ENCODE measurements around the gene ARMC3.

ARMC3 gene

DNA sequence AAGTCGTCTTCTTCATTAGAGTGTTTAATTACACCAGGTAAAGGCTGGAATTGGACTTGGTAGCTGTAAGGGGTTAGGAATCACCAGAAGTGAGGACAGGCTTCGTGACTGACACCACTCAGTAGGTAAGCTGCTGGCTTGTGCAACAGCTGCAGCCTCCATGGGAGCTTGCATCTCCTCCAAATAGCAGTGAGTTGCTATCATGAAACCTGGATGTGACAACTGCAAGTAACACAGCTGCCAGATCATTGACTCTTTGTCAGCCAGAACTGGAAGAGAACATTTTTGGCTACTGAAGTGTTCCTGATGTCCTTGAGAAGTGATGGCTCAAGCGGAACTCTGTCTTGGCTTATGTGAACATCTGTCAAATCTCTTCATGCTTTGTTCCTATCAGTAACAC is 103.5 kb downstream of the ARMC3 start:
- TF ChIP-seq, protein P1, sequence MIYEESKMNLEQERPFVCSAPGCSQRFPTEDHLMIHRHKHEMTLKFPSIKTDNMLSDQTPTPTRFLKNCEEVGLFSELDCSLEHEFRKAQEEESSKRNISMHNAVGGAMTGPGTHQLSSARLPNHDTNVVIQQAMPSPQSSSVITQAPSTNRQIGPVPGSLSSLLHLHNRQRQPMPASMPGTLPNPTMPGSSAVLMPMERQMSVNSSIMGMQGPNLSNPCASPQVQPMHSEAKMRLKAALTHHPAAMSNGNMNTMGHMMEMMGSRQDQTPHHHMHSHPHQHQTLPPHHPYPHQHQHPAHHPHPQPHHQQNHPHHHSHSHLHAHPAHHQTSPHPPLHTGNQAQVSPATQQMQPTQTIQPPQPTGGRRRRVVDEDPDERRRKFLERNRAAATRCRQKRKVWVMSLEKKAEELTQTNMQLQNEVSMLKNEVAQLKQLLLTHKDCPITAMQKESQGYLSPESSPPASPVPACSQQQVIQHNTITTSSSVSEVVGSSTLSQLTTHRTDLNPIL (CRISPR knock-in tag; IDR thresholded peaks at IDR 0.05; ENCODE audit: low read depth), result no peak
- TF ChIP-seq ZNF565 (CRISPR knock-in tag; conservative IDR thresholded peaks at IDR 0.05; ENCODE audit: low read depth), result no peak
- TF ChIP-seq TCF4 (CRISPR knock-in tag; IDR thresholded peaks at IDR 0.05; ENCODE audit: borderline replicate concordance), result no peak
- TF ChIP-seq ARNTL (CRISPR knock-in tag; IDR thresholded peaks at IDR 0.05; ENCODE audit: borderline replicate concordance, low read depth), result no peak
- TF ChIP-seq, protein P2, sequence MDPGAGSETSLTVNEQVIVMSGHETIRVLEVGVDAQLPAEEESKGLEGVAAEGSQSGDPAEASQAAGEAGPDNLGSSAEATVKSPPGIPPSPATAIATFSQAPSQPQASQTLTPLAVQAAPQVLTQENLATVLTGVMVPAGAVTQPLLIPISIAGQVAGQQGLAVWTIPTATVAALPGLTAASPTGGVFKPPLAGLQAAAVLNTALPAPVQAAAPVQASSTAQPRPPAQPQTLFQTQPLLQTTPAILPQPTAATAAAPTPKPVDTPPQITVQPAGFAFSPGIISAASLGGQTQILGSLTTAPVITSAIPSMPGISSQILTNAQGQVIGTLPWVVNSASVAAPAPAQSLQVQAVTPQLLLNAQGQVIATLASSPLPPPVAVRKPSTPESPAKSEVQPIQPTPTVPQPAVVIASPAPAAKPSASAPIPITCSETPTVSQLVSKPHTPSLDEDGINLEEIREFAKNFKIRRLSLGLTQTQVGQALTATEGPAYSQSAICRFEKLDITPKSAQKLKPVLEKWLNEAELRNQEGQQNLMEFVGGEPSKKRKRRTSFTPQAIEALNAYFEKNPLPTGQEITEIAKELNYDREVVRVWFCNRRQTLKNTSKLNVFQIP (CRISPR knock-in tag; IDR thresholded peaks at IDR 0.05; ENCODE audit: borderline replicate concordance, low read depth), result no peak
- TF ChIP-seq TOX (CRISPR knock-in tag; IDR thresholded peaks at IDR 0.05; ENCODE audit: borderline replicate concordance), result no peak
- no peak for TF ChIP-seq ZFP3 (CRISPR knock-in tag; IDR thresholded peaks at IDR 0.05)
- TF ChIP-seq, protein P3, sequence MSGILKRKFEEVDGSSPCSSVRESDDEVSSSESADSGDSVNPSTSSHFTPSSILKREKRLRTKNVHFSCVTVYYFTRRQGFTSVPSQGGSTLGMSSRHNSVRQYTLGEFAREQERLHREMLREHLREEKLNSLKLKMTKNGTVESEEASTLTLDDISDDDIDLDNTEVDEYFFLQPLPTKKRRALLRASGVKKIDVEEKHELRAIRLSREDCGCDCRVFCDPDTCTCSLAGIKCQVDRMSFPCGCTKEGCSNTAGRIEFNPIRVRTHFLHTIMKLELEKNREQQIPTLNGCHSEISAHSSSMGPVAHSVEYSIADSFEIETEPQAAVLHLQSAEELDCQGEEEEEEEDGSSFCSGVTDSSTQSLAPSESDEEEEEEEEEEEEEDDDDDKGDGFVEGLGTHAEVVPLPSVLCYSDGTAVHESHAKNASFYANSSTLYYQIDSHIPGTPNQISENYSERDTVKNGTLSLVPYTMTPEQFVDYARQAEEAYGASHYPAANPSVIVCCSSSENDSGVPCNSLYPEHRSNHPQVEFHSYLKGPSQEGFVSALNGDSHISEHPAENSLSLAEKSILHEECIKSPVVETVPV (CRISPR knock-in tag; IDR thresholded peaks at IDR 0.05), result no peak
- TF ChIP-seq SNAI2 (CRISPR knock-in tag; IDR thresholded peaks at IDR 0.05), result no peak

DNA sequence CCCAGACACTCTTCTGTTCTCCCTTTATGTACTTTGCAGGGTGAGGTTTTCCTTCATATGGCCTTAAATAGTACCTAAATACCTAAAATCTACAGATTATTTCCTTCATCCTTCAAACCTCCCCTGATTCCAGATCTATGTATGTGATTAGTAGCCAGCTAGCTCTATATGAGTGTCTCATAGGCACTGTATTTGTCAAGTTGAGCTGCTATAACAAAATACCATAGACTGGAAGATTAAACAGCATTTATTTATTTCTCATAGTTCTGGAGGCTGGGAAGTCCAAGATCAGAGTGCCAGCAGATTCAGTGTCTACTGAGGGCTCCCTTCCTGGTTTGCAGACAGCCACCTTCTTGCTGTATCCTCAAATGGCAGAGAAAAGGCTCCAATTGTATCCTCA is 106.9 kb downstream of the ARMC3 start:
- ATAC-seq, result no peak
- TF ChIP-seq, protein P4, sequence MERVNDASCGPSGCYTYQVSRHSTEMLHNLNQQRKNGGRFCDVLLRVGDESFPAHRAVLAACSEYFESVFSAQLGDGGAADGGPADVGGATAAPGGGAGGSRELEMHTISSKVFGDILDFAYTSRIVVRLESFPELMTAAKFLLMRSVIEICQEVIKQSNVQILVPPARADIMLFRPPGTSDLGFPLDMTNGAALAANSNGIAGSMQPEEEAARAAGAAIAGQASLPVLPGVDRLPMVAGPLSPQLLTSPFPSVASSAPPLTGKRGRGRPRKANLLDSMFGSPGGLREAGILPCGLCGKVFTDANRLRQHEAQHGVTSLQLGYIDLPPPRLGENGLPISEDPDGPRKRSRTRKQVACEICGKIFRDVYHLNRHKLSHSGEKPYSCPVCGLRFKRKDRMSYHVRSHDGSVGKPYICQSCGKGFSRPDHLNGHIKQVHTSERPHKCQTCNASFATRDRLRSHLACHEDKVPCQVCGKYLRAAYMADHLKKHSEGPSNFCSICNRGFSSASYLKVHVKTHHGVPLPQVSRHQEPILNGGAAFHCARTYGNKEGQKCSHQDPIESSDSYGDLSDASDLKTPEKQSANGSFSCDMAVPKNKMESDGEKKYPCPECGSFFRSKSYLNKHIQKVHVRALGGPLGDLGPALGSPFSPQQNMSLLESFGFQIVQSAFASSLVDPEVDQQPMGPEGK (CRISPR knock-in tag; IDR thresholded peaks at IDR 0.05; ENCODE audit: borderline replicate concordance), result no peak
- TF ChIP-seq GLIS3 (CRISPR knock-in tag; IDR thresholded peaks at IDR 0.05), result no peak
- no peak for TF ChIP-seq ZFP3 (CRISPR knock-in tag; IDR thresholded peaks at IDR 0.05)
- TF ChIP-seq ZNF565 (CRISPR knock-in tag; conservative IDR thresholded peaks at IDR 0.05; ENCODE audit: low read depth), result no peak
- TF ChIP-seq, protein P5, sequence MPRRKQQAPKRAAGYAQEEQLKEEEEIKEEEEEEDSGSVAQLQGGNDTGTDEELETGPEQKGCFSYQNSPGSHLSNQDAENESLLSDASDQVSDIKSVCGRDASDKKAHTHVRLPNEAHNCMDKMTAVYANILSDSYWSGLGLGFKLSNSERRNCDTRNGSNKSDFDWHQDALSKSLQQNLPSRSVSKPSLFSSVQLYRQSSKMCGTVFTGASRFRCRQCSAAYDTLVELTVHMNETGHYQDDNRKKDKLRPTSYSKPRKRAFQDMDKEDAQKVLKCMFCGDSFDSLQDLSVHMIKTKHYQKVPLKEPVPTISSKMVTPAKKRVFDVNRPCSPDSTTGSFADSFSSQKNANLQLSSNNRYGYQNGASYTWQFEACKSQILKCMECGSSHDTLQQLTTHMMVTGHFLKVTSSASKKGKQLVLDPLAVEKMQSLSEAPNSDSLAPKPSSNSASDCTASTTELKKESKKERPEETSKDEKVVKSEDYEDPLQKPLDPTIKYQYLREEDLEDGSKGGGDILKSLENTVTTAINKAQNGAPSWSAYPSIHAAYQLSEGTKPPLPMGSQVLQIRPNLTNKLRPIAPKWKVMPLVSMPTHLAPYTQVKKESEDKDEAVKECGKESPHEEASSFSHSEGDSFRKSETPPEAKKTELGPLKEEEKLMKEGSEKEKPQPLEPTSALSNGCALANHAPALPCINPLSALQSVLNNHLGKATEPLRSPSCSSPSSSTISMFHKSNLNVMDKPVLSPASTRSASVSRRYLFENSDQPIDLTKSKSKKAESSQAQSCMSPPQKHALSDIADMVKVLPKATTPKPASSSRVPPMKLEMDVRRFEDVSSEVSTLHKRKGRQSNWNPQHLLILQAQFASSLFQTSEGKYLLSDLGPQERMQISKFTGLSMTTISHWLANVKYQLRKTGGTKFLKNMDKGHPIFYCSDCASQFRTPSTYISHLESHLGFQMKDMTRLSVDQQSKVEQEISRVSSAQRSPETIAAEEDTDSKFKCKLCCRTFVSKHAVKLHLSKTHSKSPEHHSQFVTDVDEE (CRISPR knock-in tag; IDR thresholded peaks at IDR 0.05), result no peak
- TF ChIP-seq TCF4 (CRISPR knock-in tag; IDR thresholded peaks at IDR 0.05; ENCODE audit: borderline replicate concordance), result no peak
- TF ChIP-seq ZC3H10 (CRISPR knock-in tag; IDR thresholded peaks at IDR 0.05), result no peak
- no peak for TF ChIP-seq ARNTL (CRISPR knock-in tag; IDR thresholded peaks at IDR 0.05; ENCODE audit: borderline replicate concordance, low read depth)
- no peak for TF ChIP-seq TOX (CRISPR knock-in tag; IDR thresholded peaks at IDR 0.05; ENCODE audit: borderline replicate concordance)
- TF ChIP-seq CSDC2 (CRISPR knock-in tag; IDR thresholded peaks at IDR 0.05), result no peak
- TF ChIP-seq ESRRG (CRISPR knock-in tag; IDR thresholded peaks at IDR 0.05), result no peak
- TF ChIP-seq, protein P2 (CRISPR knock-in tag; IDR thresholded peaks at IDR 0.05; ENCODE audit: borderline replicate concordance, low read depth), result no peak
- TF ChIP-seq ISL1 (CRISPR knock-in tag; IDR thresholded peaks at IDR 0.05), result no peak
- TF ChIP-seq ZNF70 (CRISPR knock-in tag; IDR thresholded peaks at IDR 0.05), result no peak

More for the DNA sequence above, 103.5 kb downstream of the ARMC3 start:
- no peak for ATAC-seq

DNA sequence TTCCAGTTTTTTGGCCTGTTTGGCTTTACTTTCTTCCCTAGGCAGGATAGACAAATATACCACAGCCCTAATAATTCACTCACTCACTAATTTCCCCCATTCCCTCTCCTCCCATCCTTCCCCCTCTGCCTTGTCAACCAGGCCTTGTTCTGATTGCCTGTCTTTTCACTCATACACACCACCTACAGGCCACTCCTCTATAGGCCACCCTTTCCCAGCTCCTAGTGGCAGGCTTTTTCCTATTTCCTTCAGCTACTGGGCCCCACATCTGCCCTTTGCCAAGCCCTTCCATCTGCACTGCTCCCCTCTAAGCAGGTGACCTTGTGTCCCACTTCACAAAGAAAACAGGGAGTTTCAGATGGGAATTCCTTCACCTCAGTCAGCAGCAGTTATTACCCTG is 107.7 kb downstream of the ARMC3 start:
- ATAC-seq, result peak; percentile 80
- TF ChIP-seq, protein P3 (CRISPR knock-in tag; IDR thresholded peaks at IDR 0.05), result no peak
- TF ChIP-seq ARNTL (CRISPR knock-in tag; IDR thresholded peaks at IDR 0.05; ENCODE audit: borderline replicate concordance, low read depth), result no peak
- TF ChIP-seq, protein P5 (CRISPR knock-in tag; IDR thresholded peaks at IDR 0.05), result no peak
- TF ChIP-seq BACH2 (CRISPR knock-in tag; IDR thresholded peaks at IDR 0.05; ENCODE audit: borderline replicate concordance), result no peak
- TF ChIP-seq OSR1 (CRISPR knock-in tag; IDR thresholded peaks at IDR 0.05), result no peak
- TF ChIP-seq ZNF8 (CRISPR knock-in tag; IDR thresholded peaks at IDR 0.05), result no peak
- TF ChIP-seq TCF4 (CRISPR knock-in tag; IDR thresholded peaks at IDR 0.05; ENCODE audit: borderline replicate concordance), result no peak
- TF ChIP-seq CSDC2 (CRISPR knock-in tag; IDR thresholded peaks at IDR 0.05), result no peak
